CD1c-positive myeloid dendritic cell (primary cell): ENCODE measurements around the gene BCL2L14.
A peak's percentile ranks its signal among the peaks of the same experiment; 100 is the strongest.

ENCODE experiments used
- DNase-seq: peaks from one replicate; pipeline ENCODE4 v3.0.0-alpha.2; 2016; ENCODE audit errors: extremely low spot score

Gene BCL2L14

GRCh38 chr12:12056951-12057350 is 13.8 kb upstream of the BCL2L14 start:
- no peak for DNase-seq

GRCh38 chr12:12064596-12064995 is 6.1 kb upstream of the BCL2L14 start:
- no peak for DNase-seq

GRCh38 chr12:12068751-12069150 is 2.0 kb upstream of the BCL2L14 start:
- no peak for DNase-seq

GRCh38 chr12:12069821-12070548 is 754 bp upstream of the BCL2L14 start:
- DNase-seq: peak; percentile 29

GRCh38 chr12:12072064-12072760 is 1.5 kb downstream of the BCL2L14 start:
- no peak for DNase-seq

GRCh38 chr12:12079291-12079690 is 8.6 kb downstream of the BCL2L14 start:
- DNase-seq: no peak

- peak; percentile 25 for DNase-seq
These were observed 11.2 kb downstream of the BCL2L14 start for GRCh38 chr12:12081836-12082497.

GRCh38 chr12:12083688-12084087 is 12.9 kb downstream of the BCL2L14 start:
- DNase-seq: no peak

- no peak for DNase-seq
These were observed 15.6 kb downstream of the BCL2L14 start for GRCh38 chr12:12086362-12086761.

- no peak for DNase-seq
These were observed 16.4 kb downstream of the BCL2L14 start for GRCh38 chr12:12086973-12087692.

GRCh38 chr12:12087693-12088034 is 16.9 kb downstream of the BCL2L14 start:
- no peak for DNase-seq

GRCh38 chr12:12088147-12088546 is 17.4 kb downstream of the BCL2L14 start:
- DNase-seq: no peak

GRCh38 chr12:12088761-12089160 is 18.0 kb downstream of the BCL2L14 start:
- DNase-seq: no peak

GRCh38 chr12:12091071-12091470 is 20.3 kb downstream of the BCL2L14 start:
- no peak for DNase-seq

- no peak for DNase-seq
These were observed 21.4 kb downstream of the BCL2L14 start for GRCh38 chr12:12091977-12092663.

- DNase-seq: no peak
These were observed 23.7 kb downstream of the BCL2L14 start for GRCh38 chr12:12094481-12094880.

- no peak for DNase-seq
These were observed 24.3 kb downstream of the BCL2L14 start for GRCh38 chr12:12095021-12095420.

GRCh38 chr12:12097891-12098690 is 27.4 kb downstream of the BCL2L14 start:
- DNase-seq: no peak

GRCh38 chr12:12098691-12099015 is 27.9 kb downstream of the BCL2L14 start:
- no peak for DNase-seq

- no peak for DNase-seq
These were observed 28.4 kb downstream of the BCL2L14 start for GRCh38 chr12:12099102-12099501.

- no peak for DNase-seq
These were observed 36.9 kb downstream of the BCL2L14 start for GRCh38 chr12:12107678-12108077.
